Heart left ventricle (tissue), 16 donors: ENCODE measurements around the gene FBXO15. TPM values are rescaled to one million over a fixed set of nuclear protein-coding genes. Genes with fewer than 3 reads are reported as not detected.

ENCODE experiments used
- ATAC-seq, 4 donors: fragments of 200-7000 bp; cut with Tn5 transposase; one replicate each; pipeline ENCODE4 v1.9.1; 2020 to 2022; ENCODE audit warnings: moderate library complexity in 4 of 4, mild to moderate bottlenecking in 3 of 4, moderate number of reproducible peaks in 1 of 4
- DNase-seq, 5 donors: peaks; one replicate each; pipeline ENCODE4 v3.0.0-alpha.2; 2020
- H3K27ac ChIP-seq, 12 donors: fragments of 200-600 bp; sonication (generic) in 4 of 12; one replicate each; pipeline versions ENCODE4 v1.5.0 to v1.8.0; 2016 to 2022; ENCODE audit warnings: mild to moderate bottlenecking in 2 of 12
- H3K27me3 ChIP-seq, 9 donors: fragments of 200-600 bp; sonication (generic) in 2 of 9; one replicate each; pipeline versions ENCODE4 v1.5.1 to v1.8.0; 2016 to 2022; ENCODE audit warnings: mild to moderate bottlenecking in 3 of 9
- H3K36me3 ChIP-seq, 9 donors: fragments of 200-600 bp; sonication (generic) in 2 of 9; one replicate each; pipeline versions ENCODE4 v1.5.0 to v1.8.0; 2018 to 2022; ENCODE audit warnings: mild to moderate bottlenecking in 2 of 9
- H3K4me1 ChIP-seq, 12 donors: fragments of 200-600 bp; sonication (generic) in 4 of 12; one replicate each; pipeline versions ENCODE4 v1.5.0 to v1.8.0; 2016 to 2022; ENCODE audit warnings: mild to moderate bottlenecking in 3 of 12
- H3K4me3 ChIP-seq, 12 donors: fragments of 200-600 bp; sonication (generic) in 4 of 12; one replicate each; pipeline versions ENCODE4 v1.5.0 to v1.8.0; 2017 to 2022; ENCODE audit warnings: mild to moderate bottlenecking in 9 of 12, moderate library complexity in 4 of 12
- H3K9me3 ChIP-seq, 12 donors: fragments of 200-600 bp; sonication (generic) in 4 of 12; one replicate each; pipeline versions ENCODE4 v1.5.0 to v1.8.0; 2016 to 2022; ENCODE audit warnings: mild to moderate bottlenecking in 1 of 12
- POLR2A ChIP-seq, 2 donors: fragments of 450-650 bp; IDR thresholded peaks; one replicate each; pipeline ENCODE4 v1.6.1; 2017; ENCODE audit warnings: antibody characterized with exemption in 2 of 2, mild to moderate bottlenecking in 2 of 2, moderate library complexity in 2 of 2
- WGBS, 4 donors: extraction: QIAGEN DNeasy Blood & Tissue Kit in 2 of 4; methylation state at CpG; one replicate each; pipeline versions ENCODE4 v1.1.5 to v1.1.7; 2013 to 2018; 5-methylcytosine and 5-hydroxymethylcytosine counted together
- intact Hi-C, 10 donors: fragments of 100-400 bp; cut with DNase I; formaldehyde crosslinking; loops; one replicate each; pipeline versions ENCODE4 v1.11.1 to v1.14.2; 2022
- polyA plus RNA-seq, 2 donors: library from polyadenylated mRNA; stranded (reverse); fragments of 200-250 nt; gene quantifications; one replicate each; pipeline ENCODE4 v1.2.3, GENCODE V29; 2013
- total RNA-seq, 9 donors: library from RNA; depleted of rRNA in 2 of 9; stranded (reverse); fragments of >200 nt in 2 of 9; fragmentation: NEBNext Ultra II Directional in 3 of 9; extraction: Animal tissue kit (Norgen Biotek cat#: 25700) in 3 of 9; gene quantifications; one replicate each; pipeline versions ENCODE4 v1.1.0 to v1.2.4, GENCODE V29; 2016 to 2023
- TF ChIP-seq, protein P1 (sequence below), 12 donors: fragments of 200-600 bp; sonication (generic) in 4 of 12; IDR thresholded peaks; one replicate each; pipeline versions ENCODE4 v1.5.0 to v1.8.0; 2018 to 2022; ENCODE audit warnings: antibody characterized with exemption in 12 of 12, mild to moderate bottlenecking in 5 of 12
- donor health status: ischemic (EF 13 %, LVEDD 7.1; RV severe dilation, severe dysfunction).
- donor health status: healthy with polysubstance abuse.
- donor health status: DM: no; HTN: yes; CAD: no.
- donor health status: DM: no; HTN: no; CAD: no.
- donor health status: ischemic (EF 25% LVEDD 6.9; RV normal size, moderate dysfunction).
- donor health status: ischemic (EF 25% LVEDD 5.7; RV mildly dilated, moderate dysfunction).
- donor health status: healthy.
- donor health status: DM: yes; HTN: yes; CAD: no.
- donor health status: ischemic (EF 35%, LVEDD 5.7; RV mildly dilated, moderate dysfunction).
- donor health status: nonischemic (EF 11% LVEDD 7.7; RV severe dilation, severe dysfunction).
- donor health status: DM: yes; HTN: yes; CAD: no.
- donor health status: PGD.
- donor health status: ischemic (EF 29% LVEDD 5.4; RV normal size, mild dysfunction).
- donor health status: nonischemic (EF 23%, LVEDD 6.1; RV moderate dilation, normal function).

Gene FBXO15
- total and polyA plus RNA-seq, 11 donors: 0.10 to 0.84 (median 0.39) TPM; not detected in 3

- TF ChIP-seq, protein P1, sequence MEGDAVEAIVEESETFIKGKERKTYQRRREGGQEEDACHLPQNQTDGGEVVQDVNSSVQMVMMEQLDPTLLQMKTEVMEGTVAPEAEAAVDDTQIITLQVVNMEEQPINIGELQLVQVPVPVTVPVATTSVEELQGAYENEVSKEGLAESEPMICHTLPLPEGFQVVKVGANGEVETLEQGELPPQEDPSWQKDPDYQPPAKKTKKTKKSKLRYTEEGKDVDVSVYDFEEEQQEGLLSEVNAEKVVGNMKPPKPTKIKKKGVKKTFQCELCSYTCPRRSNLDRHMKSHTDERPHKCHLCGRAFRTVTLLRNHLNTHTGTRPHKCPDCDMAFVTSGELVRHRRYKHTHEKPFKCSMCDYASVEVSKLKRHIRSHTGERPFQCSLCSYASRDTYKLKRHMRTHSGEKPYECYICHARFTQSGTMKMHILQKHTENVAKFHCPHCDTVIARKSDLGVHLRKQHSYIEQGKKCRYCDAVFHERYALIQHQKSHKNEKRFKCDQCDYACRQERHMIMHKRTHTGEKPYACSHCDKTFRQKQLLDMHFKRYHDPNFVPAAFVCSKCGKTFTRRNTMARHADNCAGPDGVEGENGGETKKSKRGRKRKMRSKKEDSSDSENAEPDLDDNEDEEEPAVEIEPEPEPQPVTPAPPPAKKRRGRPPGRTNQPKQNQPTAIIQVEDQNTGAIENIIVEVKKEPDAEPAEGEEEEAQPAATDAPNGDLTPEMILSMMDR (IDR thresholded peaks at IDR 0.05): no peak
- TF ChIP-seq POLR2A (IDR thresholded peaks at IDR 0.05): no peak
- intact Hi-C loops: no loop called here
- ATAC-seq (no peak), DNase-seq (no peak)
- 83 to 92% (median 87%) methylated on average over 3 of the region's 3 CpGs for WGBS, 4 donors
- Histone ChIP-seq H3K27ac (no peak overlapping the region), H3K27me3 (peaks cover 0 to 3% (median 0%) of the 10 kb centered on the region in 9 donors), H3K4me3 (no peak overlapping the region), H3K9me3 (no peaks in the 10 kb centered on the region), H3K4me1 (peaks cover 0 to 7% (median 0%) of the 10 kb centered on the region in 12 donors), H3K36me3 (no peaks in the 10 kb centered on the region)
Observed at GRCh38 chr18:74131124-74131523, 16.5 kb downstream of the FBXO15 start.

- intact Hi-C loops: no loop called here
- Histone ChIP-seq H3K36me3 (no peaks in the 10 kb centered on the region), H3K27ac (no peak overlapping the region), H3K9me3 (no peaks in the 10 kb centered on the region), H3K4me1 (peaks cover 0 to 8% (median 0%) of the 10 kb centered on the region in 12 donors), H3K4me3 (no peak overlapping the region), H3K27me3 (no peaks in the 10 kb centered on the region)
- WGBS, 4 donors: 74 to 81% (median 77%) methylated on average over 3 of the region's 3 CpGs
- TF ChIP-seq POLR2A (IDR thresholded peaks at IDR 0.05): no peak
- TF ChIP-seq, protein P1 (IDR thresholded peaks at IDR 0.05): no peak
- no peak for ATAC-seq
- no peak for DNase-seq
Observed at GRCh38 chr18:74128159-74128558, 19.5 kb downstream of the FBXO15 start.

GRCh38 chr18:74126684-74127655 lies 20.7 kb downstream of the FBXO15 start:
- no peaks in the 10 kb centered on the region for H3K27me3 ChIP-seq
- intact Hi-C loops: no loop called here
- DNase-seq: no peak
- 50 to 51% (median 51%) methylated on average over 10 of the region's 10 CpGs for WGBS, 4 donors
- H3K4me3 ChIP-seq: no peak overlapping the region
- no peaks in the 10 kb centered on the region for H3K36me3 ChIP-seq
- H3K4me1 ChIP-seq: peaks cover 0 to 8% (median 0%) of the 10 kb centered on the region in 12 donors
- ATAC-seq: peak in 1 of 4 donors; percentile 63
- H3K27ac ChIP-seq: no peak overlapping the region
- H3K9me3 ChIP-seq: no peaks in the 10 kb centered on the region
- TF ChIP-seq, protein P1 (IDR thresholded peaks at IDR 0.05): no peak
- TF ChIP-seq POLR2A (IDR thresholded peaks at IDR 0.05): no peak

GRCh38 chr18:74124642-74125041 lies 23.0 kb downstream of the FBXO15 start:
- H3K4me3 ChIP-seq: no peak overlapping the region
- H3K27ac ChIP-seq: no peak overlapping the region
- peaks cover 0 to 8% (median 0%) of the 10 kb centered on the region in 12 donors for H3K4me1 ChIP-seq
- no peaks in the 10 kb centered on the region for H3K36me3 ChIP-seq
- no peak for ATAC-seq
- TF ChIP-seq, protein P1 (IDR thresholded peaks at IDR 0.05): no peak
- no peak for TF ChIP-seq POLR2A (IDR thresholded peaks at IDR 0.05)
- H3K9me3 ChIP-seq: no peaks in the 10 kb centered on the region
- peaks cover 0 to 2% (median 0%) of the 10 kb centered on the region in 9 donors for H3K27me3 ChIP-seq
- intact Hi-C loops: loop anchor here in 1 of 10 donors (5.0 kb wide), 1 partner anchor 1362 kb away; no protein-coding TSS in a partner anchor
- DNase-seq: no peak
- WGBS, 4 donors: 56 to 73% (median 65%) methylated on average over 1 of the region's 1 CpG
